ENCODE measurements around the gene CNIH3. TPM values are rescaled to one million over a fixed set of nuclear protein-coding genes. Genes with fewer than 3 reads are reported as not detected.

The CNIH3 gene
- total and polyA plus RNA-seq, 5 donors from 2014 or later, result 1.4 to 2.6 (median 1.9) TPM

DNA sequence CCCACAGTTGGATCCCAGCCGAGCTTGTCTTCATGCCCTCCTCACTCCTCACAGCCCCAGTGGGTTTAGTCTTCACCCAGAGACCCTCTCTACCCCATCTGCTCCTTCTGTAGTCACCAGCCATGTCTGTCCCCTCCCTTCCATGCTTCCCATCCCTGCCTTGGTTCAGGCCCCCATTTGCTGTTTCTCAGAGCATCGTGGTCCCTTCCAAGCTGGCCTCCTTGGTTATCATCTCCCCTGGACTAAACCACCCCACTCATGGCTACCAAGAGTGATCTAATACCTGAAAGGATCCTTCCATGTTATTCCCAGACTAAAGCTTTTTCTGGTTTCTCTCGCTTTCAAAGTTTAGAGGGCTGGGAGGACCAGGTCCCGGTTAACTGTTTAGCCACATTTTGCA lies 8.3 kb downstream of the CNIH3 start:
- H3K27me3 Mint-ChIP-seq, result peaks cover 16% of the 10 kb centered on the region

DNA sequence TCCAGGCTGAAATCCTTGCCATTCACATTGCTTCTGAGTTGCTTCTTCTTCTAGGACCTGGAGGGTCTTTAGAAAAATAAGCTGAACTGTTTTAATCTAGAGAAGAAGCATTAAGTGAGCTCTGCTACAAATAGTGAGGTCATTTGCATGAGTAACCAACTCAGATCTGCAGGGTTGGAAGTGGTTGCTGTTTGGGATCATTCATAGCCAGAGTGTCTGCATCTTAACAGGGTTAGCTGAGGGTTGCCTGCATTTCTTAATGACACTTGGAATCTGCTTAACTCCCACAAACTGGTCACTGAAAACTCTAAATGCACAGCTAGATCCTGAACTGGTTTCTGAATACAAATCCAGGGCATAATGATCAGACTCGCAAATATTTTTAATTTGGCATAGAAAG lies 9.9 kb downstream of the CNIH3 start:
- Mint-ChIP-seq H3K36me3 (no peaks in the 10 kb centered on the region), H3K4me3 (no peak overlapping the region), H3K27me3 (peaks cover 16% of the 10 kb centered on the region), H3K4me1 (peaks cover 5 to 39% (median 21%) of the 10 kb centered on the region in 4 donors), H3K27ac (peak overlapping the region; percentile 46 to 79 (median 78)), H3K9me3 (peaks cover 0 to 11% (median 4%) of the 10 kb centered on the region in 7 donors)
- ATAC-seq (ENCODE audit: low read depth in 2 of 2) (no peak), DNase-seq (no peak)
- Histone ChIP-seq H3K4me1 (ENCODE audit: control insufficient read depth, insufficient read depth, low read length, poor library complexity, severe bottlenecking) (peaks cover 23% of the 10 kb centered on the region), H3K27me3 (ENCODE audit: control insufficient read depth, insufficient read depth, low read length) (peaks cover 8% of the 10 kb centered on the region), H3K9me3 (ENCODE audit: control insufficient read depth in 2 of 2, low read length in 2 of 2) (peaks cover 0 to 4% of the 10 kb centered on the region in 2 experiments), H3K36me3 (ENCODE audit: control insufficient read depth, insufficient read depth, low read length) (no peaks in the 10 kb centered on the region), H3K4me3 (ENCODE audit: low read depth, low read length) (no peak overlapping the region), H3K27ac (ENCODE audit: insufficient read depth, low read length, poor library complexity, severe bottlenecking) (no peak overlapping the region)

More for the DNA sequence above, 8.3 kb downstream of the CNIH3 start:
- ATAC-seq (ENCODE audit: low read depth in 2 of 2) (no peak), DNase-seq (no peak)
- peaks cover 23% of the 10 kb centered on the region for H3K4me1 ChIP-seq (ENCODE audit: control insufficient read depth, insufficient read depth, low read length, poor library complexity, severe bottlenecking)
- peaks cover 11% of the 10 kb centered on the region for H3K27me3 ChIP-seq (ENCODE audit: control insufficient read depth, insufficient read depth, low read length)
- peak overlapping the region; percentile 85 for H3K27ac ChIP-seq (ENCODE audit: insufficient read depth, low read length, poor library complexity, severe bottlenecking)
- H3K27ac Mint-ChIP-seq, result peak overlapping the region; percentile 94 to 97 (median 97)
- H3K4me3 ChIP-seq (ENCODE audit: low read depth, low read length), result peak overlapping the region; percentile 20
- peaks cover 0 to 11% (median 4%) of the 10 kb centered on the region in 7 donors for H3K9me3 Mint-ChIP-seq
- peaks cover 0 to 4% of the 10 kb centered on the region in 2 experiments for H3K9me3 ChIP-seq (ENCODE audit: control insufficient read depth in 2 of 2, low read length in 2 of 2)
- H3K36me3 Mint-ChIP-seq, result no peaks in the 10 kb centered on the region
- H3K4me1 Mint-ChIP-seq, result peaks cover 5 to 39% (median 21%) of the 10 kb centered on the region in 4 donors
- H3K36me3 ChIP-seq (ENCODE audit: control insufficient read depth, insufficient read depth, low read length), result no peaks in the 10 kb centered on the region
- peak overlapping the region in 3 of 4 donors; percentile 50 to 87 (median 58) for H3K4me3 Mint-ChIP-seq

GRCh38 chr1:224629965-224630364 lies 13.8 kb downstream of the CNIH3 start:
- Histone ChIP-seq H3K27ac (ENCODE audit: insufficient read depth, low read length, poor library complexity, severe bottlenecking) (no peak overlapping the region), H3K27me3 (ENCODE audit: control insufficient read depth, insufficient read depth, low read length) (no peaks in the 10 kb centered on the region), H3K9me3 (ENCODE audit: control insufficient read depth in 2 of 2, low read length in 2 of 2) (no peaks in the 10 kb centered on the region), H3K36me3 (ENCODE audit: control insufficient read depth, insufficient read depth, low read length) (no peaks in the 10 kb centered on the region), H3K4me3 (ENCODE audit: low read depth, low read length) (no peak overlapping the region), H3K4me1 (ENCODE audit: control insufficient read depth, insufficient read depth, low read length, poor library complexity, severe bottlenecking) (peaks cover 1% of the 10 kb centered on the region)
- peak overlapping the region in 1 of 3 donors; percentile 2 for H3K27ac Mint-ChIP-seq
- no peak for ATAC-seq (ENCODE audit: low read depth in 2 of 2)
- no peak overlapping the region for H3K4me3 Mint-ChIP-seq
- no peaks in the 10 kb centered on the region for H3K36me3 Mint-ChIP-seq
- H3K27me3 Mint-ChIP-seq, result peaks cover 16% of the 10 kb centered on the region
- peaks cover 0 to 17% (median 2%) of the 10 kb centered on the region in 4 donors for H3K4me1 Mint-ChIP-seq
- no peak for DNase-seq
- peaks cover 0 to 2% (median 0%) of the 10 kb centered on the region in 7 donors for H3K9me3 Mint-ChIP-seq

GRCh38 chr1:224631462-224632115 lies 15.5 kb downstream of the CNIH3 start:
- H3K36me3 ChIP-seq (ENCODE audit: control insufficient read depth, insufficient read depth, low read length), result no peaks in the 10 kb centered on the region
- no peaks in the 10 kb centered on the region for H3K9me3 ChIP-seq (ENCODE audit: control insufficient read depth in 2 of 2, low read length in 2 of 2)
- H3K36me3 Mint-ChIP-seq, result no peaks in the 10 kb centered on the region
- no peaks in the 10 kb centered on the region for H3K27me3 ChIP-seq (ENCODE audit: control insufficient read depth, insufficient read depth, low read length)
- H3K9me3 Mint-ChIP-seq, result peaks cover 0 to 2% (median 0%) of the 10 kb centered on the region in 7 donors
- peak overlapping the region in 1 of 4 donors; percentile 29 for H3K4me3 Mint-ChIP-seq
- peaks cover 0 to 4% (median 1%) of the 10 kb centered on the region in 4 donors for H3K4me1 Mint-ChIP-seq
- H3K4me3 ChIP-seq (ENCODE audit: low read depth, low read length), result no peak overlapping the region
- ATAC-seq (ENCODE audit: low read depth in 2 of 2) (no peak), DNase-seq (no peak)
- peaks cover 19% of the 10 kb centered on the region for H3K27me3 Mint-ChIP-seq
- no peaks in the 10 kb centered on the region for H3K4me1 ChIP-seq (ENCODE audit: control insufficient read depth, insufficient read depth, low read length, poor library complexity, severe bottlenecking)
- peak overlapping the region in 1 of 3 donors; percentile 5 for H3K27ac Mint-ChIP-seq
- H3K27ac ChIP-seq (ENCODE audit: insufficient read depth, low read length, poor library complexity, severe bottlenecking), result no peak overlapping the region

GRCh38 chr1:224632381-224632871 lies 16.3 kb downstream of the CNIH3 start:
- Histone ChIP-seq H3K9me3 (ENCODE audit: control insufficient read depth in 2 of 2, low read length in 2 of 2) (no peaks in the 10 kb centered on the region), H3K4me1 (ENCODE audit: control insufficient read depth, insufficient read depth, low read length, poor library complexity, severe bottlenecking) (peaks cover under 1% of the 10 kb centered on the region), H3K4me3 (ENCODE audit: low read depth, low read length) (no peak overlapping the region), H3K36me3 (ENCODE audit: control insufficient read depth, insufficient read depth, low read length) (no peaks in the 10 kb centered on the region), H3K27me3 (ENCODE audit: control insufficient read depth, insufficient read depth, low read length) (no peaks in the 10 kb centered on the region), H3K27ac (ENCODE audit: insufficient read depth, low read length, poor library complexity, severe bottlenecking) (no peak overlapping the region)
- ATAC-seq (ENCODE audit: low read depth in 2 of 2) (no peak), DNase-seq (no peak)
- no peaks in the 10 kb centered on the region for H3K36me3 Mint-ChIP-seq
- peaks cover 24% of the 10 kb centered on the region for H3K27me3 Mint-ChIP-seq
- peaks cover 0 to 2% (median under 1%) of the 10 kb centered on the region in 4 donors for H3K4me1 Mint-ChIP-seq
- H3K4me3 Mint-ChIP-seq, result no peak overlapping the region
- H3K9me3 Mint-ChIP-seq, result peaks cover 0 to 2% (median 0%) of the 10 kb centered on the region in 7 donors
- no peak overlapping the region for H3K27ac Mint-ChIP-seq

GRCh38 chr1:224632921-224633321 lies 16.8 kb downstream of the CNIH3 start:
- no peaks in the 10 kb centered on the region for H3K27me3 ChIP-seq (ENCODE audit: control insufficient read depth, insufficient read depth, low read length)
- Mint-ChIP-seq H3K36me3 (no peaks in the 10 kb centered on the region), H3K4me1 (peaks cover 0 to 5% (median 4%) of the 10 kb centered on the region in 4 donors), H3K4me3 (no peak overlapping the region), H3K27ac (peak overlapping the region in 1 of 3 donors; percentile 33), H3K9me3 (peaks cover 0 to 2% (median 0%) of the 10 kb centered on the region in 7 donors), H3K27me3 (peaks cover 24% of the 10 kb centered on the region)
- ATAC-seq (ENCODE audit: low read depth in 2 of 2) (no peak), DNase-seq (no peak)
- H3K36me3 ChIP-seq (ENCODE audit: control insufficient read depth, insufficient read depth, low read length), result no peaks in the 10 kb centered on the region
- H3K4me3 ChIP-seq (ENCODE audit: low read depth, low read length), result no peak overlapping the region
- H3K9me3 ChIP-seq (ENCODE audit: control insufficient read depth in 2 of 2, low read length in 2 of 2), result no peaks in the 10 kb centered on the region
- peaks cover 5% of the 10 kb centered on the region for H3K4me1 ChIP-seq (ENCODE audit: control insufficient read depth, insufficient read depth, low read length, poor library complexity, severe bottlenecking)
- H3K27ac ChIP-seq (ENCODE audit: insufficient read depth, low read length, poor library complexity, severe bottlenecking), result no peak overlapping the region

- H3K4me3 ChIP-seq (ENCODE audit: low read depth, low read length), result no peak overlapping the region
- no peak overlapping the region for H3K27ac ChIP-seq (ENCODE audit: insufficient read depth, low read length, poor library complexity, severe bottlenecking)
- H3K36me3 ChIP-seq (ENCODE audit: control insufficient read depth, insufficient read depth, low read length), result no peaks in the 10 kb centered on the region
- H3K4me3 Mint-ChIP-seq, result no peak overlapping the region
- DNase-seq (no peak), ATAC-seq (ENCODE audit: low read depth in 2 of 2) (no peak)
- peaks cover 0 to 6% (median 4%) of the 10 kb centered on the region in 4 donors for H3K4me1 Mint-ChIP-seq
- H3K27ac Mint-ChIP-seq, result no peak overlapping the region
- peaks cover 21% of the 10 kb centered on the region for H3K27me3 Mint-ChIP-seq
- no peaks in the 10 kb centered on the region for H3K27me3 ChIP-seq (ENCODE audit: control insufficient read depth, insufficient read depth, low read length)
- H3K9me3 Mint-ChIP-seq, result peaks cover 0 to 2% (median 0%) of the 10 kb centered on the region in 7 donors
- no peaks in the 10 kb centered on the region for H3K36me3 Mint-ChIP-seq
- H3K4me1 ChIP-seq (ENCODE audit: control insufficient read depth, insufficient read depth, low read length, poor library complexity, severe bottlenecking), result peaks cover 8% of the 10 kb centered on the region
- no peaks in the 10 kb centered on the region for H3K9me3 ChIP-seq (ENCODE audit: control insufficient read depth in 2 of 2, low read length in 2 of 2)
Observed at GRCh38 chr1:224635356-224635755, 19.2 kb downstream of the CNIH3 start.
